HG03095 (cell line): Measurements from ENCODE around the gene CAMKMT.

Experiments used
- ATAC-seq: cut with Tn5 transposase; IDR thresholded peaks from one replicate; pipeline ENCODE4 v1.9.1; 2021; ENCODE audit warnings: moderate library complexity; ENCODE audit not compliant: unreplicated experiment

CAMKMT gene

DNA sequence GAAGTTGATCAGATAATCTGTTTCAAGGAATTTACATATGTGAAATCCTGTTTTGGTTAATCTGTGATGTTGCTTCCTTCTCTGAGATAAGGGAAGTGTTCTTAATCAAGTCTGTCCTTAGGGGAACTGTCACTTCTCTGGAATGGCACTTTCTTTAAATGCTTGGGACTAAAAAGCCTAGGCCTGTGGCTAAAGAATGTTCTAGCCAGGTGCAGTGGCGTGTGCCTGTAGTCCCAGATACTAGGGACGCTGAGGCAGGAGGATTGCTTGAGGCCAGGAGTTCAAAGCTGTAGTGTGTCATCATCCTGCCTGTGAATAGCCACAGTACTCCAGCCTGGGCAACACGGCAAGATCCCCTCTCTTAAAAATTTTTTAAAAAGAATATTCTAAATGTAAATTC, 362.2 kb downstream of the CAMKMT start:
- ATAC-seq = no peak

DNA sequence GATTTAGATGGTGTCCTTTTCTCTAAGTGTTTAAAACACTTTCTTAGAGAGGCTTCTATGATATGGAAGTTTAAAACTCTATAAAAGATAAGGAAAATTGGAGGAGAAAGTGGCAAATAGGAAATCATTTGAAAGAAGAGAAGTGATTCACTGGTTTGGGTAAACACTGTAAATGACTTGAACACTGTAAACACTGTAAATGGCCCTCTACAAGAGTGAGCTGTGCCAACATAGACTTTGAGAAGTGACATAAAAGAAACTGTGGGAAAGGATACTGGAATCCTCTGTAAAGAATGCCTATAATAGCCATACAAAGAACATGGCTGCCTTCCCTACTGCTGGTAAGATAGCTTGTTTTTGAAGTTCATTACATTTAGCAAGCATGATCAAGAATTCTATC, 368.8 kb downstream of the CAMKMT start:
- no peak for ATAC-seq

DNA sequence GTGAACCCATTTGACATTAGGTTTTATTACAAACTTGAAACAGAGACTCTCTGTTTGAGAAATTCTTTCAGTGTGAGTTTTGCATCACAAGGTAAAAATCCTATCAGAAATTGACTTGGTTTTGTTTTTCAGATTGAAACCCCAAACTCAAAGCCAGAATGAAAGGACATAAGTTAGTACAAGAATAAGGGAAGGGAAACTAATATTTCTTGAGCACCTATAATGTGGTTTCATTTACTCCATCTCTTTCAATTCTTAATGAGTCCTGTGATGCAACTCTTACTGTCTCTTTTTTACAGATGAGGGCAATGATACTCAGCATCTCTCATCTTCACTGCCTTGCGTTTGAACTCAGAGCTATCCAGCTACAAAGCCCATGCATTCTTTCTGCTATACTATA, 369.8 kb downstream of the CAMKMT start:
- peak; percentile 99 for ATAC-seq

DNA sequence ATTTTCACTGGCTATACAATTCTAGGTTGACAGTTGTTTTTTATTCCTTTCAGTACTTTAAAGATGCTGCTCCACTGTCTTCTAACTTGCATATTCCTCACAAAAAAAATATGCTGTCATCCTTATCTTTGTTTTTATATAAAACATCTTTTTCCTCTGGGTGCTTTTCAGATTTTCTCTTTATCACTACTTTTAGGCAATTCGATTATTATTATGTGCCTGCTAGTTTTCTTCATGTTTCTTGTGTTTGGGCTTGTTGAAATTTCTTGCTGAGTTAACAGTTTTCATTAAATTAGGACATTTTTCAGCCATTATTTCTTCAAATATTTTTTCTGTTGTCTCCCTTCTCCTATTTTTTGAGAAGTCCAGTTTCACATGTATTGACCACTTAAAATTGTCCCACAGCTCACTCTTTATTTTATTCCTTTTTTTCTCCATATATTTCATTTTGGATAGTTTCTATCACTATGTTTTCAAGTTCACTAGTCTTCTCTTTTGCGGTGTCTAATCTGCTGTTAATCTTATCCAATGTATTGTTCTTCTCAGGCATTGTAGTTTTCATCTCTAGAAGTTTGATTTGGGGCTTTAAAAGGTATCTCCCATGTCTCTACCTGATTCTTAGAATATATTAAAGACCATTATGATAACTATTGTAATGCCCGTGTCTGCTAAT, 374.7 kb downstream of the CAMKMT start:
- ATAC-seq = no peak

DNA sequence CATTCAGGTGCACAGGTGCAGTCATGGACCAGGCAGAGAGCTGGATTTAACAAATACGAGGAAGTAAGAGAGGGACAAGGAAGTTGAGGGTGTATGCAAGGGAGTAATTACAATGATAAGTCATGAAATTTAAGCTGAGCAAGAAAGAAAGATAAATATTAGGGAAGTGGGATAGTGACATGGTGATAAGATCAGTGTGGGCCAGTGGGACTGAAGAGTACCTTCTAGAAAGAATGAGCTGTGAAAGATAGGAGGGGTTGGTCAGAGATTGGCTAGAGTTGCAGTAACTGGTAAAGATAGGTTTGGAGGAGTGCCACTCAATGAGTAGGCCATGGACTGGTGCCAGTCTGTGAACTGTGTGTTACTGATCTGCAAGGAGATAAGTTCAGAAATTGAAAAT, 378.9 kb downstream of the CAMKMT start:
- no peak for ATAC-seq

DNA sequence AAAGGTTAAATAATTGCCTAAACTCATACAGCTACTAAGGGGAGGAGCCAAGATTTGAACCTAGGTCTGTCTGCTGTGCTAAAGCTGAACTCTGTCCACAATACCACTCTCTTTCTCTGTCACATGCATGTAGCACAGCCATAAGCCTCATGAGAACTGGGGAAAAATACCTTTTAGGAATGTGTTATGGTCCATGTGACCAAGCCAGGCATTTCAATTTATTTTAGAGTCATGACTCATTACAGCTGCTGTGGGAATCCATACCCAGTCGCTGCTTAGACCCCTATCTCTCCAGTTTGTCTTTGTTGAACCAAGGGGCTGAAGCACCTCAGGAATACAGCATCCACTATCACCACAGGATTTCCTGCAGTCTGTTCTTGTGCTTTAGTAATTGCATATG, 379.8 kb downstream of the CAMKMT start:
- no peak for ATAC-seq

DNA sequence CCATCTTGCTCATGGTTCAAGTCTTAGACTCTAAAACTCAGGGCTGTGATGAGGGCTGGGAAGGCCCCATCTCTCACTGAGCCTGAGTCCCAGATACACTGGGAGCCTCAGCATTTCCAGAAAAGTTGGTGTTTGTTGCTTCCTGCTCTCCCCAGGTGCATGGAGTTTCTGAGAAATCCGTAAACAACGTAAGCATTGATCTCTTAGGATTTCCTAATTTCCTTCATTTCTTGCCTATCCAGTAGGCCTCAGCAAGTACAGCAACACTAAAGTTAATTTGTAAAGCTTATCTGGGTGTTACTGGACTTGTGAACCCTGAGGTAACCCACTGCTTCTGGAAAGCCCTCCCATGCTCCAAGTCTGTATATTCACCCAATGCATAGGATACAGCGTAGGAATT, 380.3 kb downstream of the CAMKMT start:
- ATAC-seq = no peak

DNA sequence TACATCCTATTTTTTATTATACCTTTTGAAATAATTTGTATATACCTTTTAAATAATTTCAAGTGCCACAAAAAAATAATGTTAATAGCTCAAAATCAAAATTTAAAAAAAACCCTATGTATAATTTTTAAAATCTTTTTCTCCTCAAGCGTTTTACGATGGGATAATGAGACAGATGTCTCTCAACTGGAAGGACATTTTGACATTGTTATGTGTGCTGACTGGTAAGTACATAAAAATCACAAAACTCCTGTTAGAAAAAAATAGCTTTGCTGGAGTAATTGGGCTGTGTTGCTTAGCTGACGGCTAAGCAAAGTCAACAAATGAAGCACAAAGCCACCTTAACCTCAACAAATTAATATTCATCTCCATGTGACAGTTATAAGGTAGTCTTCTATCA, 381.7 kb downstream of the CAMKMT start:
- no peak for ATAC-seq

DNA sequence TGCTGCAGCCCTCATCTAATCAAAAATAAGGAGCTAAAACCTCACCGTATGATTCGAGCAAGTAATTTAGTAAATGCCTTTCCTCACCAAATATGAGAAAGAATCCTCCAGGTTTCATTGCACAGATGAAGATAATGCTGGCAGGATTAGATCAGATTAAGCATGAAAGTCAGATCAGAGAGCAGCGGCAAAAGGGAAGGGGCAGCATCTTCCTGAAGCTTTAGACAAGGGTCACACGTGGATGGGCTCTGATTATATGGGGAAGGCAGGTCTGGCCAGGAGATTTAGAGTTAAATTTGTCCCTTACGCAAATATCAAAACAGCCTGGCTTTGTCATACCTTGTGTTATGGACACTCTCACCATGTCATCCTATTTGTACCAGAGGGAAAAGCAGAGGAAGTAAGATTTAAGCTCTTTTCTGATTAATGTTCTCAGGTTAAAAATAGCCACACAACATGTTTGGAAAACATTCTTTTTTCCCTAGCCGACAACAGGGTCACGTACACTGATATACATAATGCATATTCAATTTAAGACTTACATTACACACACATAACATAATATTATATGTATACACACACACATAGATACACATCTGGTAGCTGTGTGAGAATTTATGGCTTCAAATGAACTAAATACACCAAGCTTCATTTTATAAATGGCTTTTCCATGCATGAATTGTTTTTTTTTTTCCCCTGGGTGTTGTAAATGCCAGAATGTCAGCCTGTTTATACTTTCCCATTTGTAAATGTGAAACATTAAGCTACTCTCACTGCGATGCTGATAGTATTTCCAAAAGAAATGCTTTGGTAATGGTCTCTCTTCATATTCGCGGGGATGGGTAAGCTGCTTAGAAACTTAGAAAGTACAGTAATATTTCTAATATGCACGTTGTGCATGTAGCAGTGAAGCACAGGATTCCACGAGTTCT, 383.5 kb downstream of the CAMKMT start:
- ATAC-seq = no peak

DNA sequence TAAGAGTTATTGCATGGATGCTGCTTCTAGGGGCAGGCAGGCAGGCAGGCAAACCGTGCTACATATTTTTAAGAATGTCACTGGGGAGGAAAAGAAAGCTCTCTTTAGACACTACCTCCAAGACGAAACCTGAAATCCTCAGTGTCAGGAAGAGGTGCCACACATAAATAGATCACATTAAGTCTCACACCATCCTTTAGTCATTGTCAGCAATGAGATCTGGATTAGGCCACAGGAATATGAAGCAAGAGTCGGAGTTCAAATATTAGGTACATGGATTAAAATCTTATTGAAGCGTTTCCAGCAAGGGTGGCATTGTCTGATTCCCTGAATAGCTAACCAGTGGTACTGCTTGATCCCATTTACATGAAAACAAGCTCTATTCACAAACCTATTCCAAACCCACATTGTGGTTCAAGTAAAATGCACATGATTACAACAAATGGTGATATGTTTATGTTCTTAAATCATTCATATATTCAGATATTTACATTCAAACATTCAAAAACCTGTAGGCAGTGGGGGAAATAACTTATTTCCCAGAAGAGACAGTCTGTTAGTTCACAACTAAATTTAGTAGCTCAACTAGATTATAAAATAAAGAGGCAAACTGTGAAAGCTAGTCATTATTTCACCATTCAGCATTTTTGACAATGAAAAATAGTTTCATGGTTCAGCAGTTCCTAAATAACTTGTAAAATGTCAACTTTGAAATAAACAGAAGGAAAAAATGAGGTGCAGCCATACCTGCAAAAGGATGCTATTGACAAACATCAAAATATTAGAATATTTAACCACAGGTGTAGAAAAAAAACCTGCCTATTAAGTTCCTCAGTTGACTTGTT, 384.4 kb downstream of the CAMKMT start:
- no peak for ATAC-seq

DNA sequence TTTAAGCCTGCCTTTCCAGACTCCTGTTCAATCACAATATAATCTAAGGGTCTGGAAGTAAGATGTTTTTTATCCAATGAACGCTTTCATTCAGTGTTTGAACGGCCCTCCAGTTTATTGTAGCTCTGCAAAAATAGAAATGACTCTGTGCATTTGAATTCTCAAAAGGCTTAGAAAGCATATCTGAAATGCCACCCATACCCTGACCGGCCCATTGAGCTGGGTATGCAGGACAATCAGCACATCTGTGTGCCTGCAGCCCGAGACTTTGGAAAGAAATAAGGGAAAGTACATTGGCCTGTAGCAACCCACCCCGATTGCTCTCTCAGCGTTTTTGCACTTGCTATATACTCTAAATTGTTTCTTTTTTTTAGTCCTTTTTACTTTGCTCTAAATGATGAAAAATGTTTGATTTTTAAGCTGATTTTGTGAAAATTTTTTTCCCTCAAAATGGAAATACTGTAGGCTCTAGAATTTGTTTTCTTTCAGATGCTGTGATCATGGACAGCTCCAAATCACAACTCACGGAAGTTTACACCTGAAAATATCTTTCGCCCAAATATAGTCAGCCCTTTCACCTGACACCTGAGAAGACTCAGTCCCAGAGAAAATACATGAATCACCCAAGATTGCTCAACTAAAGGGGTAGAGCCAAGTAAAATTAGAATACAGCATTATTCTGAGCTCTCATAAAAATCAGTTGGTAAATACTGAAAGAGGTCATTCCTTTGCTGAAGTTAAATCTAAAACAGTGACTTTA, 385.3 kb downstream of the CAMKMT start:
- ATAC-seq = no peak

DNA sequence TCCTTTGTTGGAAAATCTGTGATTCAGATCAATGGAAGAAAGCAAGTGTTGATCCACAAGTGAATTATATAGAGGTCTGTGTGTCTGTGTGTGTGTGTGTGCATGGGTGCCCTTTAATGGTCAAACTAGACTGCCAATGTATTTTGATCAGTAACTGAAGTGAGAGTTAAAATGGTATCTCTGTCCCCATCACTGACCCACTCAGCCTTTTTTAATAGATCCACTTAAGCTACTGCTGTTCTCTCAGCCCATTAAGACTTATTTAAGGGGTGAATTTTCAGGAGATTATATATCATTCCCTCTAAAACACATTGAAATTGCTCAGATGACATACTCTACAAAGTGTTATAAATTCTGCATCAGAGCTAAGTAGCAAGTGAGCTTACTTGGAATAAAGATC, 386.0 kb downstream of the CAMKMT start:
- ATAC-seq = no peak

DNA sequence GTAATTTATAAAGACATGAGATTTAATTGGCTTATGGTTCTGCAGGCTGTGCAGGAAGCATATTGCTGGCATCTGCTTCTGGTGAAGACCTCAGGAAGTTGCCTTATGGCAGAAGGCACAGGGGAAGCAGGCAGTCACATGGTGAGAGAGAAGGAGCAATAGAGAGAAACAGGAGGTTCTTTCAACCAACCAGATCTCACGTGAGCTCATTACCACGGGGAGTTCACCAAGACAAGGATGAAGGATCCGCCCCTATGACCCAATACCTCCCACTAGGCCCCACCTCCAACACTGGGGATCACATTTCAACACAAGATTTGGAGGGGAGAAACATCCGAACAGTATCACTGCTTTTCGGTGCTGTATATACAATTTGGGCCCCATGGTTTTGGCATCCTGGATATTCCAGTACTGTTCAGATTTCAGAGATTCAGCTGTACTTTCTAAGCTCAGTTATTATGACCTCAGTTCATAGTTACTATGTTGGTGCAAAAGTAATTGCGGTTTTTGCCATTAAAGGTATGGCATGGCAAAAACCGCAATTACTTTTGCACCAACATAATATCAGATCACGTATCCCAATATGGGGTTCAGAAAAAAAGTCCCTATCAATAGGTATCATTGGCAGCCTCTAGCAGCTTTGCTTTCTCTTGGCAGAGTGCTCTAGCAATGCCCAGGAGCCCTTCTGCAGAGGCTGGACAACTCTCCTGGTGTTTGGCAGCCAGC, 390.2 kb downstream of the CAMKMT start:
- ATAC-seq = no peak

DNA sequence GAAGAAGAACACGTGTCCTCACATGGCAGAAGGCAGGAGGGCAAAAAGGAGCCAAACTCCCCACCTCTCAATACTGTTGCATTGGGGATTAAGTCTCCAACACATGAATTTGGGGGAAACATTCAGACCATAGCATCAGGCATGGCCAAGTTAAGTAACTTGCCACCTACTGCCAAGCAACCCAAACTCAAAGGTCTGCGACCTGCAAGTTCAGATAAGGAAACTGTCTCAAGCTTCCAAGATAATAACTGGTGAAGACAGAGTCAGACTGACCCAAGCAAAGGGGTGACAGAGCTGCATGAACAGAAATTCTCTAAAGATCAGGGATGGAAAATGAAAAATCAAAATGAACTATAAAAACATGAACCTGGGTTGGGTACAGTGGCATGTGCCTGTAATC, 391.0 kb downstream of the CAMKMT start:
- no peak for ATAC-seq

DNA sequence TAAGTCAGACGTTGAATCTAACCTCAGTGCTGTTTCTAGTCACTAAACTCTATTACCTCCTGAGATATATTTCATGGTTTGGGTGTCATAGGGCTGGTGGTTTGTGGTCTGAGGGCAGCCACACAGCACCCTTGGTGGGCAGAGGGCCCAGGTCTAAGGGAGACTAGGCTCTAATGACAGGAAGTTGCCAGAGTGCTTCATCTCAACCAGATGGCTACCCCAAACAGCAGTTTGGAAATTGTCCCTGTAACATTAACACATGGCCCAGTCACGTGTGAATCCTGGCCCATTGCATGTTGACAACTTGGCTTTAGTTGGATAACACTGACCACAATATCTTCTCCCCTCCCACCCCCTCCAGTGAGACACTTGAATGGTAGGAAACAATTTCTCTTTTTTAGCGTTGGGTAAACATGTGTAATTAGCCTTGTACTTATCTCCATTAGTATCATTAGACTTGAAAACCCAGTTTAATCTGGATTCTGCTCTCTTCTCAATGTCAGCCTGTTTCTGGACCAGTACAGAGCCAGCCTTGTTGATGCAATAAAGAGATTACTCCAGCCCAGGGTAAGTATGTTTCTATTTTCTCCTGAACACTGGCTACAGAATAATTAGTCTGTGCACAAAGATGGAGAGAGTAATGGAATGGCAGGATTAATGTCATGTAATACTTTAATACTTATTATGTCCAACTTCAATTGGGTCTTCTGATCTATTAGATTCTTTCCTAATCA, 392.0 kb downstream of the CAMKMT start:
- ATAC-seq = no peak

DNA sequence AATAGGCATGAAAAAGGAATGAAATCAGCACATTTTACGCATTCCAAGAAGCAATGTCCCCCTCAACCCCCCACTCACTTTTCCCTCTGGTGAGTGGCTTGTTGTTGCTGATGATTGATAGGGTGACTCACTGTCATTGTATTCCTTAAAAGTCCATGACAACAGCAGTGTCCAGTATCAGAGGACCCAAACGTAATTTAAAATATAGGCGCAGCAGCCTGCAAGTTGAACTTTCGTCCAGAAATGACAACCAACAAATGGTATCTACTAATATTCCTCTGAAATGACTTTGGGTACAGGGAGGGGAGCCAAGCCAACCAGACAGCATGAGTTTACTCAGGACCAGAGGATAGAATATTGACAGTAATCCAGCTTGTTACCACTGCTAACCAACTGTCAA, 396.8 kb downstream of the CAMKMT start:
- no peak for ATAC-seq

DNA sequence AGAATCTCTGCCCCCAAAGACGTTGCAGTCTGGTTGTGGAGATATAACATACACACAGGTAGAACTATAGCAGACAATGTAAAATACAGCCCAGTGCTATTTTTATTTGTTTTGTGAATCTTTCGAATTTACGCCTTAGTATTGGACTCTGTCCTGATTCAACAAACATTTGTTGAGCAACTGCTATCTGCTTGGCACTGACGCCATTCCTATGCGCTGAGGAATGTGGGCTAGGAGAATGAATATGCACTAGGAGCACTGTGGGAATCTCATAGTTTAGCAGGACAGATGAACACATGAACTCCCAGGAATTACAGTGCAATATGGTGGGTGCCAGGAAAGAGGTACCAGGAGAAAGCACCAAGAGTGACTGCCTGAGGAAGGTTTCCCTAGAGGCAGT, 398.1 kb downstream of the CAMKMT start:
- no peak for ATAC-seq

DNA sequence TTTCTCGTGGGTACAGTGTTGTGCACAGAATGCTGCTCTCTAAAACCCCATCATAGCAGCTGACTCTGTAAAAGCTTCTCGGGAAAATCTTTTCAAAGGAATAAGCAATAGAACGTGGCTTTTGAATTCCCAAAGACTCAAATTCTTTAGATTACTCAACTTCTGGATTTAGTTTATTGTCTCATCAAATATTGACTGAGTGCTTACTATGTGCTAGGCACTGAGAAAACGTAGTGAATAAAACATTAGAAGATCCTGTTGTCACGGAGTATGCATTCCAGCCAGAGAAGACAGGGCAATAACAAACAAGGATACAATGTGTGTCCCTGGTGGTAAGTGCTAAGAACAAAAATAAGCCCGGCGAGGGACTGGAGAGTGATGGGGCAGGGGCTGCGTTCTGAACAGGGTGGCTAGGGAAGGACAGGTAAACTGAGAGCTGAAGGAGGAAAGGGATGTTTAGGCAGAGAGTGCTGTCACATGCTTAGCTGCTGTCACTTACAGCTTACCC, 401.6 kb downstream of the CAMKMT start:
- ATAC-seq = no peak

DNA sequence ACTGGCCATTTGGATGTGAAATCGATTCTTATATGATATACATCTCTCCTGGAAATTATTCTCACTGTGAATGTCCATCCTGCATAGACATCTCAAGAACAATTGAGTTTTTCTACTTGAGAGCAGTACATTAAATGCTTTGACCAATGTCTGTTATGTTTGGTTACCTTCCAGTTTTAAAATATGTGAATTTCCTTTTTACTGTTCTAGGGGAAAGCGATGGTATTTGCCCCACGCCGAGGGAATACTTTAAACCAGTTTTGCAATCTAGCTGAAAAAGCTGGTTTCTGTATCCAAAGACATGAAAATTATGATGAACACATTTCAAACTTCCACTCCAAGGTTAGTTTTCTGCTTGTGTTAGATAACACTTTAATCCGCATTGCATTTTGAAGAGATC, 404.5 kb downstream of the CAMKMT start:
- ATAC-seq = no peak
